Right lobe of liver (tissue), 4 donors: ENCODE measurements around the gene FITM1.

Experiments used
- POLR2A ChIP-seq: fragments of 450-650 bp; IDR thresholded peaks from one replicate; pipeline ENCODE4 v1.6.1; 2017; ENCODE audit warnings: antibody characterized with exemption, mild to moderate bottlenecking
- TF ChIP-seq, protein P1 (sequence below), 4 donors: fragments of 200-600 bp in 3 of 4; fragments of 450-650 bp in 1 of 4; IDR thresholded peaks; one replicate each; pipeline versions ENCODE4 v1.5.1 to v1.8.0; 2016 to 2022; ENCODE audit warnings: antibody characterized with exemption in 4 of 4, mild to moderate bottlenecking in 2 of 4
- donor health status: DM: no; HTN: no; CAD: no.
- donor health status: DM: no; HTN: no; CAD: no.
- donor health status: DM: no; HTN: yes; CAD: no.

DNA sequence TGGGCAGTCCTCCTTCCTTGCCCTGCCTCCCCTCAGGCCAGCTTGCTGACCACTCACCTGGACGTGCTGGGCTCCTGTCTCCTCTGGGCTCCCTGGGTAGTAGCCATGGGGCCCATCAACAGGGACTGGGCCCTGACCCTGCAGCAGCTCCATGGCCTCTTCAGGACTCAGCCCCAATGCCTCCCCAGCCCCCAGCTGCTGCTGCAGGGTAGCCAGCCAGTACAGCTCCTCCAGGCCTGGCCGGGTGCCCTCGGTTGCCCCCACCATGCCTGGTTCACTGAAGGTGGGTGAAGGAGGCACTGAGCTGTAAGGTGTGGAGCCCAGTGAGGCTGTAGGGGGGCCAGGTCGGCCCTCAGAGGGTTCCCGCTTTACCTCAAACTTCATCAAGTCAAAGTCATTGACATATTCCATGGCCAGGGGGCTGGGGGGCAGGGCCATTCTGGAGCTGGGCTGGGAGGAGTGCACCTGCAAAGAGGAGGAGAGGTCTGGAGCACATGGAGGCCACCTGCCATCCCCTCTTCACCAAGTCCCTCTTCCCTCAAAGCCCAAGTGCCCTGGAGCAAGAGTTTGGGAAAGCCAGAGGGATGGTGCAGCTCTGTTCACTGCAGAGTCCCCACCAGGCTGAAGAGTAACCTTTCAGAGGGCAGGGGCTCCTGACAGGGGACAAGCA lies 47.9 kb upstream of the FITM1 start:
- TF ChIP-seq, protein P1, sequence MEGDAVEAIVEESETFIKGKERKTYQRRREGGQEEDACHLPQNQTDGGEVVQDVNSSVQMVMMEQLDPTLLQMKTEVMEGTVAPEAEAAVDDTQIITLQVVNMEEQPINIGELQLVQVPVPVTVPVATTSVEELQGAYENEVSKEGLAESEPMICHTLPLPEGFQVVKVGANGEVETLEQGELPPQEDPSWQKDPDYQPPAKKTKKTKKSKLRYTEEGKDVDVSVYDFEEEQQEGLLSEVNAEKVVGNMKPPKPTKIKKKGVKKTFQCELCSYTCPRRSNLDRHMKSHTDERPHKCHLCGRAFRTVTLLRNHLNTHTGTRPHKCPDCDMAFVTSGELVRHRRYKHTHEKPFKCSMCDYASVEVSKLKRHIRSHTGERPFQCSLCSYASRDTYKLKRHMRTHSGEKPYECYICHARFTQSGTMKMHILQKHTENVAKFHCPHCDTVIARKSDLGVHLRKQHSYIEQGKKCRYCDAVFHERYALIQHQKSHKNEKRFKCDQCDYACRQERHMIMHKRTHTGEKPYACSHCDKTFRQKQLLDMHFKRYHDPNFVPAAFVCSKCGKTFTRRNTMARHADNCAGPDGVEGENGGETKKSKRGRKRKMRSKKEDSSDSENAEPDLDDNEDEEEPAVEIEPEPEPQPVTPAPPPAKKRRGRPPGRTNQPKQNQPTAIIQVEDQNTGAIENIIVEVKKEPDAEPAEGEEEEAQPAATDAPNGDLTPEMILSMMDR (IDR thresholded peaks at IDR 0.05) = no peak
- no peak for TF ChIP-seq POLR2A
